GM18909 (cell line): ENCODE results near the gene HJURP.

Source experiments
- ATAC-seq: cut with Tn5 transposase; IDR thresholded peaks from one replicate; pipeline ENCODE4 v1.9.1; 2021; ENCODE audit warnings: mild to moderate bottlenecking; ENCODE audit not compliant: unreplicated experiment, poor library complexity

The HJURP gene

GRCh38 chr2:233798335-233799086, 55.8 kb downstream of the HJURP start:
- no peak for ATAC-seq

- no peak for ATAC-seq
Measured at GRCh38 chr2:233796254-233796653, 58.1 kb downstream of the HJURP start.

DNA sequence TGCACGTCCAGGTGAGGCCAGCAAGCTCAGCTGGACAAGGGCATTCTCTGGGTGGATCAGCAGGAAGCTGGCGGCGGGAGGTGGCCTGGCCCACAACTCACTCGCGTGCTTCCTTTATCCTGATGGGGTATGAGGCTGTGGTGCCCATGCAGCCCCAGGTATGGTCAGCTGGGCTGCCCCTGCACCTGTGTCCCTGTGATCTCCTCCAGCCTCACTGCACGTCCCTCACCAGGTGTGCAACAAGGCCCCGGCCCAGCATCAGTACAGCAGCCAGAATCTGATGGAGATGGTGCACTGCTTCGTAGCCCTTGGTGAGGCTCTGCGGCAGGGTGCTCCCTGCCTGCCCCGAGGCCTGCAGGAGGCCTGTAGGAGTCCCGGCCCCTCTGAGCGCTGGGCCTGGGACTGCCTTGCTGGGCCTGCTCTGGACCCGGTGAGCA, 58.6 kb downstream of the HJURP start:
- ATAC-seq, result no peak

DNA sequence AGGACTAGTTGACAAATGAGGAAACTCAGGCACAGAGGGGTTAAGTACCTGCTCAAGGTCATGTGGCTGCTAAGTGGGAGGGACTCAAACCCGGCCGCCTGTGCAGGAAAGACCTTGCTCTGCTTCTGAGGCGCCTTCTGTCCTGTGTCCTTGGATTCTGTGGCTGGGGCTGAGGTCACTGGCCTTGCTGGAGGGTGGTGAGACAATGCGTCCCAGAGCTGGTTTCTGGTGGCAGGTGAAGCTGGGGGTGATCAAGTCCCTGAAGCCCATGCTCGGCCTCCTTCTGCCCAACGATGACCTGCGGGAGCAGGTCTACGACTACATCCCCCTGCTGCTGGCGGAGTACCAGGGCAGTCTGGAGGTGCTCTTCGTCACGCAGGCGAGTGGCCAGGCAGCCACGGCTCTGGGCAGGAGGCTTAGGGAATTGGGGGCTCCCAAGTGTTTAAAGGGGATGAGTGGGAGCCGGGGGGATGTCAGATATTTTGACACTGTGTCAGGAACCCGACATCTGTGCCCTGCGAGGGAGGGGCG, 60.1 kb downstream of the HJURP start:
- ATAC-seq, result no peak

DNA sequence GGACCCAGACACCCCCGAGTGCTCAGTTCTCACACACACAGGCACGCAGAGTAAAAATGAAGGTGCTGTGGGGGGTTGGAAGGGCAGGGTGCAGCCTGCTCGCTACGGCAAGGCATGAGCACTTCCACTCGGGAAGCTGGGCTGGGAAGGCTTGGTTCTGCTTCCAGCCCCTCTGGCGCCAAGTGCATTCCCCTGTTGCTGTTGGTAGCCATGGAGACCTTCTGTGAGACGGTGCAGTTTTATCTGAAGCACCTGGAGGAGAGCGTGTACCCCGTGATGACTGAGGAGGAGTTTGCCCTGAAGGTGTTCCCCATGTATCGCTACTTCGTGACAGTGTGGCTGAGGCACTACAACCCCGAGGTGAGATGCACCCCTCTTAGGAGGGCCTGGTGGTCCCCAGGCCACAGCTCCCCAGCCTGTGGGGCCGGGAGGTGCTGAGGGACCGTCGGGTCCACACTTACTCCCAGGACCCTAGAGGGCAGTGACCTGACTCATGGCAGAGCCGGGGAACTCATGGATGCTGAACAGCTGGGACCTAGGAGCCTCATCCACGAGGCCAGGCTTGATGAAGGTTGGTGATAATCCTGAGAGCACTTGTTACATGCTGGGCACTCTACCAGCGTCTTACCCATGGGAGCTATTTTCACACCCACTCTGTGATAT, 60.7 kb downstream of the HJURP start:
- ATAC-seq, result no peak

DNA sequence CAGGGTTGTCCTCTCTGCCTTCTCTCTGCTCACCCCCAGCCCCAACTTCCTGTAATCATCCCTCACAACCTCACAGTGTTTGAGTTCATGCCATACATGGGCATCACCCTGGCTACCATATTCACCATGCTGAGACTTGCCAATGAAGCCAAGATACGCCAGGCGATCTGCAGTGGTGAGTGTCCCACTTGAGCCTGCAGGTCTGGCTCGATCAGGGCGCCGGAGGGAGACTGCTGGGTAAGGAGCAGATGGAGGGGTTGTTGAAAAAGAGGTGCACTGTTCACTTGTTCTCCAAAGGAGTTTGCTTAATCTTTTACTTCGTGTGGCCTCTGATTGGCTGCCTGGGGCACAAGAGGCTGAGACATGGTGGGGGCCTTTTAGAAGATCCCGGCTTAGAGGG, 61.6 kb downstream of the HJURP start:
- ATAC-seq, result no peak

DNA sequence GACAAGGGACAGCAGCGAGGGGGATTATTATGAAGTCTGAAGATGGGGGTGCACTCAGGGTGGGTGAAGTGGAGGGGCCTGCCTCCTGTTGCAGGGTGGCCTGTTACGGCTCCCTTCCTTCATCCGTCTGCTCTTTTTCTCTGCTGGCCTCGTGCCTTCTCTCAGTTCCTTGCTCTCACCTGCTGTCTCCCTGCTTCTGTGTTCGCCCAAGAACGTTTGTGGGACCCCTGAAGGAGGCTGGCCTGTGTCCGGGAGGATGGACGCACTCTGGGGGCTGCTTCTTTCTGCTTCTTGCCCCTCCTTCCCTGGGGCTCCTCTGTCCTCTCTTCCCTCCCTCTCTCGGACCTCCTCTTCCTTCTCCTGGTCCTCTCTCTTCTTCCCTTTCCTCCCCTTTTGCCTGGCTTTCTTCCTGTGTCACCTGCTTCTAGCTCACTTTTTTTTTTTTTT, 62.4 kb downstream of the HJURP start:
- ATAC-seq, result no peak

DNA sequence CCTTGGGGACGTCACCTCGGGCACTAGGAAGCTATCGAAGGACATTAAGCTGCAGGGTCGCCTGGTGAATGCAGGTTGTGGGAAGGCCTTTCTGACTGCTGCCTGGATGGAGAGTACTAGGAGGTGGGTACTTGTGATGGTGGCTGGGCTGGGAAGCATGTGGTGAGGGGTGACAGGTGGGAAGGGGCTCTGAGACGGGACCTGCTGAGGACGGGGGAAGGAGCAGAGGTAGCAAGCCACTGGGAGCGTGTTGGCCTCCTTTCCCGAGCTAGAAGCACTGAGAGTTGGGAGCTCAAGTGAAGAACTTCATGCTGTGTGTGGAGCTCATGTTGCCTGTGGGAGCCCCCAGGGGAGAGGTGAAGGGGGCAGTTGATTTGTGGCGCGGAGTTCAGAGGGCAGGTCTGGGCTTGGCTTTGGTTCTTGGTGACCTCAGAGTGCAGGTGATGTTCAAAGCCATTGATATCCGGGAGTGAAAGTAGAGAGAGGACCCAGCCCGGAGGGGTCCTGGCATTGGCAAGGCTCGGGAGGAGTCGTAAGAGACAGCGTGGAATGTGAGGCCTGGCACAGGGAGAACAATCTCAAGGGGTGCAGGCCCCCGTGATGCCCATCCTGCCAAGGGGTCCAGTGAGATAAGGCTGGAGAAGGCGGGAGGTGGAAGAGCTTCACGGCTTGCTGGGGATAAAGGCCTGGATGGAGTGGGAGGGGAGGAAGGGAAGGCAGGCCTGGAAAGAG, 63.0 kb downstream of the HJURP start:
- ATAC-seq, result no peak

GRCh38 chr2:233789554-233789953, 64.8 kb downstream of the HJURP start:
- no peak for ATAC-seq
